IMR-90 (cell line): ENCODE results near the gene OSTC. TPM values are rescaled to one million over a fixed set of nuclear protein-coding genes. Genes with fewer than 3 reads are reported as not detected.
A peak's percentile ranks its signal among the peaks of the same experiment; 100 is the strongest.

ENCODE experiments used
- ATAC-seq: fragments of 200-7000 bp; cut with Tn5 transposase; 2 replicates; pipeline ENCODE4 v1.9.1; 2020; ENCODE audit warnings: low read depth, mild to moderate bottlenecking, moderate library complexity
- BruUV-seq: library from RNA; stranded (reverse); fragments of 400-500 nt; replicated peaks from 2 replicates; lab custom pipeline; 2021; lab: Mats Ljungman, UMichigan
- CTCF ChIA-PET: fragments of 300-600 bp; formaldehyde crosslinking; extraction: SDS; loops from one replicate; lab custom pipeline; 2021; ENCODE audit warnings: antibody characterized with exemption; lab: Yijun Ruan, JAX
- POLR2A ChIA-PET: fragments of 300-600 bp; sonication (Branson Sonifier 250); formaldehyde crosslinking; loops from one replicate; lab custom pipeline; 2022; ENCODE audit warnings: antibody characterized with exemption; ENCODE audit not compliant: unreplicated experiment; lab: Charles Lee
- DNase-seq: peaks from one replicate; pipeline ENCODE4 v3.0.0; 2013
- H2AFZ ChIP-seq: replicated peaks from 2 replicates; pipeline ENCODE3; 2013; ENCODE audit warnings: low read length, mild to moderate bottlenecking; ENCODE audit not compliant: poor library complexity
- H2AK5ac ChIP-seq: 2 replicates; pipeline ENCODE4 v1.6.1; 2013; ENCODE audit warnings: low read depth, low read length, inconsistent platforms
- H2AK9ac ChIP-seq: replicated peaks from 2 replicates; pipeline ENCODE3; 2013; ENCODE audit warnings: mild to moderate bottlenecking, low read depth, low read length, moderate library complexity; ENCODE audit not compliant: poor library complexity
- H2BK120ac ChIP-seq: 2 replicates; pipeline ENCODE4 v1.6.1; 2013; ENCODE audit warnings: low read depth, low read length, inconsistent platforms
- H2BK15ac ChIP-seq: 3 replicates; pipeline ENCODE4 v1.6.1; 2013; ENCODE audit warnings: low read depth, low read length, inconsistent platforms
- H2BK20ac ChIP-seq: 2 replicates; pipeline ENCODE4 v1.6.1; 2013; ENCODE audit warnings: low read depth, mild to moderate bottlenecking, inconsistent platforms, low read length, moderate library complexity
- H2BK5ac ChIP-seq: 2 replicates; pipeline ENCODE4 v1.6.1; 2013; ENCODE audit warnings: mild to moderate bottlenecking, low read depth, low read length, inconsistent platforms; ENCODE audit not compliant: poor library complexity, severe bottlenecking
- H3K14ac ChIP-seq: replicated peaks from 2 replicates; pipeline ENCODE4 v1.6.1; 2013; ENCODE audit warnings: low read depth, low read length, inconsistent platforms
- H3K18ac ChIP-seq: 2 replicates; pipeline ENCODE4 v1.6.1; 2013; ENCODE audit warnings: low read depth, low read length, control low read depth
- H3K23ac ChIP-seq: 2 replicates; pipeline ENCODE4 v1.6.1; 2013; ENCODE audit warnings: low read depth, low read length, inconsistent platforms
- H3K27ac ChIP-seq: 2 replicates; pipeline ENCODE4 v1.5.1; 2013; ENCODE audit warnings: mild to moderate bottlenecking, control low read depth, low read length; ENCODE audit not compliant: insufficient read depth
- H3K27me3 ChIP-seq: 2 replicates; pipeline ENCODE4 v1.6.1; 2013; ENCODE audit warnings: low read length; ENCODE audit not compliant: control insufficient read depth, insufficient read depth
- H3K36me3 ChIP-seq: 2 replicates; pipeline ENCODE4 v1.6.1; 2013; ENCODE audit warnings: low read length, mixed read lengths; ENCODE audit not compliant: control insufficient read depth, insufficient read depth
- H3K4ac ChIP-seq: 2 replicates; pipeline ENCODE4 v1.6.1; 2013; ENCODE audit warnings: low read depth, low read length, inconsistent platforms
- H3K4me1 ChIP-seq: 2 replicates; pipeline ENCODE4 v1.6.1; 2013; ENCODE audit warnings: low read length, mixed read lengths; ENCODE audit not compliant: control insufficient read depth, insufficient read depth
- H3K4me2 ChIP-seq: 2 replicates; pipeline ENCODE4 v1.6.1; 2013; ENCODE audit warnings: low read depth, mild to moderate bottlenecking, control low read depth, low read length, moderate library complexity
- H3K4me3 ChIP-seq: 2 replicates; pipeline ENCODE4 v1.5.1; 2013; ENCODE audit warnings: low read depth, mild to moderate bottlenecking, control low read depth, low read length, moderate library complexity; ENCODE audit not compliant: insufficient read depth
- H3K56ac ChIP-seq: 2 replicates; pipeline ENCODE4 v1.6.1; 2013; ENCODE audit warnings: low read length, inconsistent platforms; ENCODE audit not compliant: insufficient read depth; ENCODE audit errors: extremely low read depth
- H3K79me1 ChIP-seq, 2 experiments: 2 replicates each; pipeline ENCODE4 v1.6.1; 2013; ENCODE audit warnings: low read length in 2 of 2, inconsistent platforms in 1 of 2, low read depth in 1 of 2
- H3K9ac ChIP-seq: 2 replicates; pipeline ENCODE4 v1.6.1; 2013; ENCODE audit warnings: low read depth, low read length, control low read depth
- H3K9me1 ChIP-seq: 2 replicates; pipeline ENCODE4 v1.6.1; 2013; ENCODE audit warnings: low read length, inconsistent platforms; ENCODE audit not compliant: insufficient read depth
- H3K9me3 ChIP-seq: 2 replicates; pipeline ENCODE4 v1.6.1; 2013; ENCODE audit warnings: low read length; ENCODE audit not compliant: control insufficient read depth, insufficient read depth
- H4K20me1 ChIP-seq: 2 replicates; pipeline ENCODE4 v1.6.1; 2013; ENCODE audit warnings: low read length, inconsistent platforms; ENCODE audit not compliant: insufficient read depth
- H4K5ac ChIP-seq: 2 replicates; pipeline ENCODE4 v1.6.1; 2013; ENCODE audit warnings: mild to moderate bottlenecking, low read depth, low read length, control low read depth
- H4K8ac ChIP-seq, 2 experiments: 2 replicates each; pipeline ENCODE4 v1.6.1; 2013; ENCODE audit warnings: low read depth in 2 of 2, low read length in 2 of 2, control low read depth in 1 of 2, inconsistent platforms in 1 of 2
- H4K91ac ChIP-seq: 2 replicates; pipeline ENCODE4 v1.6.1; 2013; ENCODE audit warnings: low read depth, low read length, inconsistent platforms; ENCODE audit not compliant: insufficient read depth
- CEBPB ChIP-seq: IDR thresholded peaks from 2 replicates; pipeline ENCODE4 v1.6.1; 2012; ENCODE audit warnings: low read depth, low read length, improper control_type of control experiment
- NFE2L2 ChIP-seq: fragments of 150-350 bp; IDR thresholded peaks from 2 replicates; pipeline ENCODE4 v1.6.1; 2016; ENCODE audit warnings: low read depth, mild to moderate bottlenecking, low read length
- POLR2A ChIP-seq: IDR thresholded peaks from 2 replicates; pipeline ENCODE4 v1.6.1; 2012; ENCODE audit warnings: mild to moderate bottlenecking, low read depth, low read length
- USF2 ChIP-seq: fragments of 150-350 bp; IDR thresholded peaks from 2 replicates; pipeline ENCODE4 v1.6.1; 2017; ENCODE audit warnings: mild to moderate bottlenecking, antibody characterized with exemption, low read length, low read depth
- WGBS, 2 experiments: methylation state at CpG; one replicate each; pipeline versions ENCODE4 v1.1.5 to v1.1.7; 2013; ENCODE audit warnings: missing lambda C conversion rate in 2 of 2; ENCODE audit not compliant: insufficient read length in 1 of 2; ENCODE audit errors: extremely low coverage in 2 of 2; 5-methylcytosine and 5-hydroxymethylcytosine counted together
- dilution Hi-C: fragments of 300-500 bp; cut with HindIII; formaldehyde crosslinking; loops from one replicate; pipeline ENCODE4 v1.14.3; 2018; ENCODE audit warnings: low sequenced_read_pairs; ENCODE audit not compliant: unreplicated experiment
- in situ Hi-C: fragments of 300-500 bp; cut with MboI; formaldehyde crosslinking; loops from 3 replicates; pipeline ENCODE4 v1.14.3; 2019; ENCODE audit warnings: low sequenced_read_pairs, inconsistent platforms, mixed read lengths
- intact Hi-C: fragments of 100-400 bp; cut with micrococcal nuclease; formaldehyde crosslinking; loops from 2 replicates; pipeline ENCODE4 v1.10.0; 2022
- polyA plus RNA-seq, 3 experiments: library from polyadenylated mRNA; depleted of rRNA; stranded (reverse); fragments of >200 nt; gene quantifications; 2 replicates each; pipeline ENCODE4 v1.2.3, GENCODE V29; 2012; ENCODE audit warnings: low replicate concordance in 1 of 3
- total RNA-seq: library from RNA; depleted of rRNA; stranded (reverse); fragments of >200 nt; gene quantifications from 2 replicates; pipeline ENCODE4 v1.2.3, GENCODE V29; 2012

The OSTC gene
- total and polyA plus RNA-seq, 2 of the 4 experiments (the other 2 are of a cell fraction) = 173 to 13,576 TPM

DNA sequence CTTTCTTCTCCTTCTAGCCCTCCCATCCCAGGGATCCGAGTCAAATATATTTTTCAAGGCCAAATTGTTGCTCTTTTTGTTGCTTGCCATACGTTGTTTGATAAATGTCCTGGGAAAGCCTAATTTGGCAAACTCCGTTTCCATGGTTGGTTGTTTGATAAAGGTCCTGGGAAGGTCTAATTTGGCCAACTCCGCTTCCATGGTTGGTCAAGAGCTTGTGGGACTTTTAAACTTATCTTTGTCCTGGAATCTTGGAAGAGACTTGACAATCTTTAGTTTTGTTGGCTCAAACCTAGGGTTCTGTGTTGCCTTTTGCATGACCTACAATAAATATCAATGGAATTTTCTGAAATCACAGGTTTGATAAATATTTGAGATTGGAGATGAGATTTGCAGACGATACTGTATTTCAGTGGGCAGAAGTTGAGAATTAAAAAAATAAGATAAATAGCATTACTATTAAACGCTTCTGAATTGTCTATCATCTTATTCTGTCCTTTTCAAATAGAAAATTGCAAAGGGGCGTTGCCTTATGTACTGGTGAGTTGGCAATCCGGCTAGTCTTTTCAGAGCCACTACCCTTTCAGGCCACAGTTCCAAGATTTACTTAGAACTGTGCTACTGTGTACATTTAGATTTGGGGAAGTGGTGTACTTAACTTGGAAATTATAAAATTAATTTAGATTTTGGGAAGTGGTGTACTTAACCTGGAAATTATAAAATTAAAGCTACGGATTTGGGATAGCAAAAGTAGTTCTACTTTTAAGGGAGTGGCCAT, 804 bp downstream of the OSTC start:
- Histone ChIP-seq H3K79me1 (peaks cover 0 to 26% of the 10 kb centered on the region in 2 experiments; a peak in 3 of 4 replicates), H2BK5ac (peak overlapping the region; percentile 84), H4K20me1 (peaks cover 8% of the 10 kb centered on the region; the same call in 1 of the 2 replicates), H4K91ac (peak overlapping the region; percentile 92), H3K14ac (peak overlapping the region; percentile 95), H4K5ac (peak overlapping the region; percentile 80), H2BK120ac (no peak overlapping the region), H3K4me1 (no peaks in the 10 kb centered on the region), H3K4me2 (peak overlapping the region; percentile 72), H3K23ac (peak overlapping the region; percentile 94), H2AFZ (peak overlapping the region; percentile 89), H2AK5ac (peak overlapping the region; percentile 90), H3K36me3 (no peaks in the 10 kb centered on the region), H2BK20ac (no peak overlapping the region), H2AK9ac (peak overlapping the region; percentile 94), H3K9me1 (no peaks in the 10 kb centered on the region), H3K18ac (peak overlapping the region; percentile 40), H4K8ac (peak overlapping the region; percentile 79 to 87), H3K27ac (peak overlapping the region; percentile 95), H3K27me3 (no peaks in the 10 kb centered on the region), H3K4me3 (peak overlapping the region; percentile 90), H3K9me3 (no peaks in the 10 kb centered on the region), H3K9ac (peak overlapping the region; percentile 98), H2BK15ac (0 out of 3 replicates have a peak overlapping the region, but pooled peaks have one; percentile 34), H3K56ac (peak overlapping the region; percentile 91), H3K4ac (peak overlapping the region; percentile 88)
- dilution Hi-C loops = no loop called here
- intact Hi-C loops = loop anchor here (1.0 kb wide), 1 partner anchor 31 kb away; the partner anchor contains the start of gene RPL34
- no CpG with 5 or more reads among the region's 9 CpGs for WGBS, 2 experiments
- in situ Hi-C loops = no loop called here
- BruUV-seq = no TSS peak
- TF ChIP-seq POLR2A = peak; percentile 74
- no peak for TF ChIP-seq CEBPB
- no peak for TF ChIP-seq USF2
- no peak for TF ChIP-seq NFE2L2
- ChIA-PET CTCF (no interaction called here), POLR2A (no interaction called here)
- DNase-seq (peak; percentile 72), ATAC-seq (peak; percentile 28)
